ENCODE data around the gene ADGRD1.
"Not testable (repeated sequence)": the region's sequence is repeated elsewhere in the genome, so short reads cannot be mapped to it uniquely, and the experiment has no call there.

ADGRD1 gene

GRCh38 chr12:131124487-131125280 is 171.0 kb downstream of the ADGRD1 start:
- H3K27ac ChIP-seq (ENCODE audit: low read depth, low read length) = no peak overlapping the region
- no peaks in the 10 kb centered on the region for H3K79me2 ChIP-seq (ENCODE audit: control insufficient read depth, low read length)
- no peaks in the 10 kb centered on the region for H3K9me2 ChIP-seq (replicated peaks; ENCODE audit: control insufficient read depth, low read length)
- no peak overlapping the region for H3K4me3 ChIP-seq (ENCODE audit: low read length)
- no peaks in the 10 kb centered on the region for H3K9me3 ChIP-seq (ENCODE audit: control insufficient read depth, insufficient read depth, low read length)
- H3K4me1 ChIP-seq (ENCODE audit: control insufficient read depth, low read length) = no peaks in the 10 kb centered on the region
- no peaks in the 10 kb centered on the region for H3K27me3 ChIP-seq (ENCODE audit: control insufficient read depth, low read length)
- no peaks in the 10 kb centered on the region for H3K36me3 ChIP-seq (ENCODE audit: control insufficient read depth, low read length)
- H3K4me2 ChIP-seq (ENCODE audit: low read length) = no peak overlapping the region
- no peaks in the 10 kb centered on the region for H3F3A ChIP-seq (ENCODE audit: control insufficient read depth, insufficient read depth)
- TF ChIP-seq CTCF (IDR thresholded peaks at IDR 0.05; ENCODE audit: low read depth, low read length, poor library complexity, severe bottlenecking) (no peak), EZH2phosphoT487 (IDR thresholded peaks at IDR 0.05; ENCODE audit: borderline replicate concordance, low read length) (no peak)
- no peaks in the 10 kb centered on the region for H4K20me1 ChIP-seq (ENCODE audit: control insufficient read depth, insufficient read depth, low read depth, low read length)

GRCh38 chr12:131126662-131127173 is 173.0 kb downstream of the ADGRD1 start:
- H4K20me1 ChIP-seq (ENCODE audit: control insufficient read depth, insufficient read depth, low read depth, low read length) = no peaks in the 10 kb centered on the region
- H3K4me3 ChIP-seq (ENCODE audit: low read length) = no peak overlapping the region
- no peaks in the 10 kb centered on the region for H3K36me3 ChIP-seq (ENCODE audit: control insufficient read depth, low read length)
- no peaks in the 10 kb centered on the region for H3F3A ChIP-seq (ENCODE audit: control insufficient read depth, insufficient read depth)
- no peaks in the 10 kb centered on the region for H3K4me1 ChIP-seq (ENCODE audit: control insufficient read depth, low read length)
- H3K27ac ChIP-seq (ENCODE audit: low read depth, low read length) = no peak overlapping the region
- TF ChIP-seq EZH2phosphoT487 (IDR thresholded peaks at IDR 0.05; ENCODE audit: borderline replicate concordance, low read length) (no peak), CTCF (IDR thresholded peaks at IDR 0.05; ENCODE audit: low read depth, low read length, poor library complexity, severe bottlenecking) (no peak)
- no peaks in the 10 kb centered on the region for H3K79me2 ChIP-seq (ENCODE audit: control insufficient read depth, low read length)
- H3K27me3 ChIP-seq (ENCODE audit: control insufficient read depth, low read length) = no peaks in the 10 kb centered on the region
- no peak overlapping the region for H3K4me2 ChIP-seq (ENCODE audit: low read length)
- H3K9me3 ChIP-seq (ENCODE audit: control insufficient read depth, insufficient read depth, low read length) = no peaks in the 10 kb centered on the region
- H3K9me2 ChIP-seq (replicated peaks; ENCODE audit: control insufficient read depth, low read length) = no peaks in the 10 kb centered on the region

- H3K79me2 ChIP-seq (ENCODE audit: control insufficient read depth, low read length) = no peaks in the 10 kb centered on the region
- TF ChIP-seq CTCF (IDR thresholded peaks at IDR 0.05; ENCODE audit: low read depth, low read length, poor library complexity, severe bottlenecking) (no peak), EZH2phosphoT487 (IDR thresholded peaks at IDR 0.05; ENCODE audit: borderline replicate concordance, low read length) (no peak)
- H3K9me2 ChIP-seq (replicated peaks; ENCODE audit: control insufficient read depth, low read length) = no peaks in the 10 kb centered on the region
- no peaks in the 10 kb centered on the region for H3F3A ChIP-seq (ENCODE audit: control insufficient read depth, insufficient read depth)
- H3K27ac ChIP-seq (ENCODE audit: low read depth, low read length) = no peak overlapping the region
- H3K4me1 ChIP-seq (ENCODE audit: control insufficient read depth, low read length) = no peaks in the 10 kb centered on the region; the same call in 1 of the 2 replicates
- no peaks in the 10 kb centered on the region for H3K27me3 ChIP-seq (ENCODE audit: control insufficient read depth, low read length)
- H3K9me3 ChIP-seq (ENCODE audit: control insufficient read depth, insufficient read depth, low read length) = no peaks in the 10 kb centered on the region
- H3K4me3 ChIP-seq (ENCODE audit: low read length) = no peak overlapping the region
- H3K4me2 ChIP-seq (ENCODE audit: low read length) = no peak overlapping the region
- H4K20me1 ChIP-seq (ENCODE audit: control insufficient read depth, insufficient read depth, low read depth, low read length) = no peaks in the 10 kb centered on the region
- H3K36me3 ChIP-seq (ENCODE audit: control insufficient read depth, low read length) = no peaks in the 10 kb centered on the region
These were observed 174.8 kb downstream of the ADGRD1 start for GRCh38 chr12:131128556-131128955.

GRCh38 chr12:131128966-131129619 is 175.4 kb downstream of the ADGRD1 start:
- not testable (repeated sequence) for H3K27me3 ChIP-seq (ENCODE audit: control insufficient read depth, low read length); H3K36me3 ChIP-seq (ENCODE audit: control insufficient read depth, low read length); H3K4me2 ChIP-seq (ENCODE audit: low read length); H3K27ac ChIP-seq (ENCODE audit: low read depth, low read length); H3K4me1 ChIP-seq (ENCODE audit: control insufficient read depth, low read length); H3K4me3 ChIP-seq (ENCODE audit: low read length); H3K9me2 ChIP-seq (replicated peaks; ENCODE audit: control insufficient read depth, low read length); H4K20me1 ChIP-seq (ENCODE audit: control insufficient read depth, insufficient read depth, low read depth, low read length); H3K79me2 ChIP-seq (ENCODE audit: control insufficient read depth, low read length); H3K9me3 ChIP-seq (ENCODE audit: control insufficient read depth, insufficient read depth, low read length); H3F3A ChIP-seq (ENCODE audit: control insufficient read depth, insufficient read depth)
